Neural progenitor cell (in vitro differentiated cells): Measurements from ENCODE around the gene VAPA.

Experiments
- CTCF ChIP-seq: fragments of 200-600 bp; sonication (generic); IDR thresholded peaks from 2 replicates; pipeline ENCODE4 v1.5.1; 2017; ENCODE audit warnings: antibody characterized with exemption, mild to moderate bottlenecking
- EZH2 ChIP-seq: fragments of 200-600 bp; sonication (generic); IDR thresholded peaks from 2 replicates; pipeline ENCODE4 v1.6.1; 2017; ENCODE audit warnings: antibody characterized with exemption, mild to moderate bottlenecking, moderate library complexity
- EZH2phosphoT487 ChIP-seq: fragments of 200-600 bp; sonication (generic); IDR thresholded peaks from 2 replicates; pipeline ENCODE4 v1.6.1; 2017; ENCODE audit warnings: antibody characterized with exemption

GRCh38 chr18:9922592-9923311 is 8.9 kb downstream of the VAPA start:
- TF ChIP-seq CTCF (no peak), EZH2 (no peak), EZH2phosphoT487 (no peak)
